Skeletal muscle tissue (tissue), 4 donors: ENCODE data around the gene NFE2L3. TPM values are rescaled to one million over a fixed set of nuclear protein-coding genes. Genes with fewer than 3 reads are reported as not detected.
"Not testable (repeated sequence)": the region's sequence is repeated elsewhere in the genome, so short reads cannot be mapped to it uniquely, and the experiment has no call there.

Experiments used
- H3K27ac ChIP-seq: one replicate; pipeline ENCODE4 v1.7.0; 2013; ENCODE audit warnings: mild to moderate bottlenecking, low read depth, low read length, inconsistent platforms
- H3K27me3 ChIP-seq, 3 donors: one replicate each; pipeline ENCODE4 v1.7.0; 2013; ENCODE audit warnings: low read length in 3 of 3; ENCODE audit not compliant: control insufficient read depth in 3 of 3, insufficient read depth in 3 of 3
- H3K36me3 ChIP-seq, 3 donors: one replicate each; pipeline ENCODE4 v1.7.0; 2013; ENCODE audit warnings: low read length in 3 of 3; ENCODE audit not compliant: control insufficient read depth in 3 of 3, insufficient read depth in 3 of 3
- H3K4me1 ChIP-seq, 3 donors: one replicate each; pipeline ENCODE4 v1.7.0; 2013; ENCODE audit warnings: low read length in 3 of 3, mild to moderate bottlenecking in 3 of 3; ENCODE audit not compliant: control insufficient read depth in 3 of 3, insufficient read depth in 3 of 3
- H3K4me3 ChIP-seq, 3 donors: one replicate each; pipeline ENCODE4 v1.7.0; 2013; ENCODE audit warnings: low read length in 3 of 3
- H3K9ac ChIP-seq, 3 donors: one replicate each; pipeline ENCODE4 v1.7.0; 2013; ENCODE audit warnings: low read length in 3 of 3, mild to moderate bottlenecking in 3 of 3, moderate library complexity in 2 of 3, low read depth in 1 of 3
- H3K9me3 ChIP-seq, 3 donors: one replicate each; pipeline ENCODE4 v1.7.0; 2013; ENCODE audit warnings: low read length in 3 of 3; ENCODE audit not compliant: control insufficient read depth in 3 of 3
- total RNA-seq: library from RNA; depleted of rRNA; stranded (reverse); fragments of >200 nt; gene quantifications from one replicate; pipeline ENCODE4 v1.2.3, GENCODE V29; 2014
- donor health status: Osteomylitis.

The NFE2L3 gene
- total RNA-seq, 1 donor from 2014 or later = under 0.01 TPM

DNA sequence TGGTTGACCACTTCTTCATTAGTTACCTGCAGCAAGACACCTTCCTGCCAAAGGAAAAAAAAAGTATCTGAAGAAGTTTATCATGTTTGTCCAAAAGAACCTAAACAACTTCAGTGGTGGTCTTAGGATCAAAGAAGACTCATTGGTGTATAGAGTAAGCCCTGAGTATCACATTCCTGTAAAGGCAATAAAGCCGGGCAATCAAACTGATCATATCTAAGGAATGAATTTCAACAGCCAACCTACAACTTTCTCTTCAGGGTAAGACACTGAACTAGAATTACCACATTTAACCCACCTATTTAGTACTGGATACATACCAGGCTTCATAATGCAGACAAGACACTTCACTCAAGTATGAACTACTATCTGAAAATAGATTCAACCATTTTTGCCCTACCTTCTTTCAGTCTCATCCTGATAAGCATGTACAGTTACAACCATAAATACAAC, 38.4 kb downstream of the NFE2L3 start:
- H3K36me3 ChIP-seq = peaks cover 37 to 79% (median 73%) of the 10 kb centered on the region in 3 donors
- no peaks in the 10 kb centered on the region for H3K9me3 ChIP-seq
- no peak overlapping the region for H3K27ac ChIP-seq
- peaks cover 3 to 22% (median 11%) of the 10 kb centered on the region in 3 donors for H3K4me1 ChIP-seq
- no peak overlapping the region for H3K4me3 ChIP-seq
- H3K27me3 ChIP-seq = no peaks in the 10 kb centered on the region
- H3K9ac ChIP-seq = no peak overlapping the region

GRCh38 chr7:26191233-26191973, 39.4 kb downstream of the NFE2L3 start:
- Histone ChIP-seq H3K9ac (no peak overlapping the region), H3K36me3 (peaks cover 43 to 86% (median 82%) of the 10 kb centered on the region in 3 donors), H3K9me3 (no peaks in the 10 kb centered on the region), H3K4me3 (no peak overlapping the region), H3K27ac (no peak overlapping the region), H3K4me1 (peaks cover 6 to 31% (median 19%) of the 10 kb centered on the region in 3 donors), H3K27me3 (no peaks in the 10 kb centered on the region)

- Histone ChIP-seq H3K9me3 (no peaks in the 10 kb centered on the region), H3K4me1 (peaks cover 12 to 37% (median 25%) of the 10 kb centered on the region in 3 donors), H3K9ac (no peak overlapping the region), H3K36me3 (peaks cover 44 to 91% (median 88%) of the 10 kb centered on the region in 3 donors), H3K27me3 (no peaks in the 10 kb centered on the region), H3K27ac (no peak overlapping the region), H3K4me3 (no peak overlapping the region)
Measured at GRCh38 chr7:26191974-26192479, 40.0 kb downstream of the NFE2L3 start.

DNA sequence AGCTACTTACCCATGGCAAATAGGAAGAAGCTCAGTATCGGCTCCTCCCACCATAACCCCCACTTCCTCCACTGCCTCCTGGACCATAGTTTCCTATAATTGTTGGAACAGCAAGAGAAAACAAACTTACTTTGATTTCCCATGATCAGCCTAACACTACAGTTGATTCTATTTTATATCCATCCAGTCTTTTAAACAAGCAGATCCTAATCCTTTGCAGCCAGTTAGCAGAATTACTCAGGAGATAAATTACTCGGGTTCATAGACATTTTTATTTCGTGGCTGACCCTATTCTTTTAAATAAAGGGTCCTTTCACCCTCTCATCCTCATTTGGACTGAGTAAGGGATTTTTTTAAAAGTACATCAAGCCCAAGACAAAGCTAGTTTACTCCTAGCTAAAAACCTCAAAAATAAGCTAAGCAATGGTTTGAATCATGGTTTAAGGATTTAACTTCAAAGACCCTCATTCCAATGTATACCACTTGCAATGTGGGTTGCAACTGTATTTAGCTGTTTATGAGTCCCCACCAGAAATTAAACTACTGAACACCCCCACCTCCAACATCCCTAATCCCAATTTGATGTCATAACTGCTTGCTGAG, 40.6 kb downstream of the NFE2L3 start:
- H3K9me3 ChIP-seq = no peaks in the 10 kb centered on the region
- H3K36me3 ChIP-seq = peaks cover 48 to 93% (median 93%) of the 10 kb centered on the region in 3 donors
- H3K4me3 ChIP-seq = no peak overlapping the region
- H3K4me1 ChIP-seq = peaks cover 18 to 43% (median 31%) of the 10 kb centered on the region in 3 donors
- no peaks in the 10 kb centered on the region for H3K27me3 ChIP-seq
- H3K27ac ChIP-seq = no peak overlapping the region
- H3K9ac ChIP-seq = no peak overlapping the region

GRCh38 chr7:26193432-26194207, 41.6 kb downstream of the NFE2L3 start:
- no peaks in the 10 kb centered on the region for H3K27me3 ChIP-seq
- H3K27ac ChIP-seq = no peak overlapping the region
- H3K9ac ChIP-seq = no peak overlapping the region
- no peaks in the 10 kb centered on the region for H3K9me3 ChIP-seq
- H3K4me1 ChIP-seq = peaks cover 20 to 44% (median 33%) of the 10 kb centered on the region in 3 donors
- H3K36me3 ChIP-seq = peaks cover 48 to 83% (median 82%) of the 10 kb centered on the region in 3 donors
- no peak overlapping the region for H3K4me3 ChIP-seq

DNA sequence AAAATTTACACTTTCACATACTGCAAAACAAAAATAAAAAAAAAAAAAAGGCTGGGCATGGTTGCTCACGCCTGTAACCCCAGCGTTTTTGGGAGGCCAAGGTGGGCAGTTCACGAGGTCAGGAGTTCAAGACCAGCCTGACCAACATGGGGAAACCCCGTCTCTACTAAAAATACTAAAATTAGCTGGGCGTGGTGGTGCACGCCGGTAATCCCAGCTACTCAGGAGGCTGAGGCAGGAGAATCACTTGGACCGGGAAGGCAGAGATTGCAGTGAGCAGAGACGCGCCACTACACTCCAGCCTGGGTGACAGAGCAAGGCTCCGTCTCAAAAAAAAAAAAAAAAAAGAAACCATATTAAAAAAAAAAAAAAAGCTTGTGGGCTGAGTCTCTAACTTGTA, 42.8 kb downstream of the NFE2L3 start:
- H3K9ac ChIP-seq, H3K27ac ChIP-seq, H3K9me3 ChIP-seq, H3K4me3 ChIP-seq, H3K27me3 ChIP-seq: not testable (repeated sequence)
- Histone ChIP-seq H3K36me3 (peaks cover 42 to 77% (median 73%) of the 10 kb centered on the region in 3 donors), H3K4me1 (peaks cover 20 to 44% (median 33%) of the 10 kb centered on the region in 3 donors)

DNA sequence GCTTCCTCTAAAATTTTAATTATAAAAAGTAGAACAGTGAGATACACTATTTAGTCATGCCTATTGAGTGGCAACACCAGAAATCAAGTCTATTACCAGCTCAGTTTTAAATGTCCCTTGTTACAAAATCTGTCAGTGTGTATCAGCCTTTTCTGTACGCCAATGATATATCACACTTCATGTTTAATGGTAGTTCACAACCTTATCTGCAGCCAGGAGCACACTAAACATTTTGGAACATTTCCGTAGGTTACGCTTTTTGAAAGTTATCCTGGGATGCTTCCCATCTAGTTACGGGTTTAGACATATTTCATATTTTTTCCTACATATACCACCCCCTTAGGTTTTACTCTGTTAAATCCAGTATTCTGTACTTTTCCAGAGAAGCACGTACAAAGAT, 43.2 kb downstream of the NFE2L3 start:
- Histone ChIP-seq H3K36me3 (peaks cover 42 to 74% (median 70%) of the 10 kb centered on the region in 3 donors), H3K27me3 (no peaks in the 10 kb centered on the region), H3K9me3 (no peaks in the 10 kb centered on the region), H3K4me3 (no peak overlapping the region), H3K9ac (no peak overlapping the region), H3K4me1 (peaks cover 20 to 44% (median 33%) of the 10 kb centered on the region in 3 donors), H3K27ac (no peak overlapping the region)

DNA sequence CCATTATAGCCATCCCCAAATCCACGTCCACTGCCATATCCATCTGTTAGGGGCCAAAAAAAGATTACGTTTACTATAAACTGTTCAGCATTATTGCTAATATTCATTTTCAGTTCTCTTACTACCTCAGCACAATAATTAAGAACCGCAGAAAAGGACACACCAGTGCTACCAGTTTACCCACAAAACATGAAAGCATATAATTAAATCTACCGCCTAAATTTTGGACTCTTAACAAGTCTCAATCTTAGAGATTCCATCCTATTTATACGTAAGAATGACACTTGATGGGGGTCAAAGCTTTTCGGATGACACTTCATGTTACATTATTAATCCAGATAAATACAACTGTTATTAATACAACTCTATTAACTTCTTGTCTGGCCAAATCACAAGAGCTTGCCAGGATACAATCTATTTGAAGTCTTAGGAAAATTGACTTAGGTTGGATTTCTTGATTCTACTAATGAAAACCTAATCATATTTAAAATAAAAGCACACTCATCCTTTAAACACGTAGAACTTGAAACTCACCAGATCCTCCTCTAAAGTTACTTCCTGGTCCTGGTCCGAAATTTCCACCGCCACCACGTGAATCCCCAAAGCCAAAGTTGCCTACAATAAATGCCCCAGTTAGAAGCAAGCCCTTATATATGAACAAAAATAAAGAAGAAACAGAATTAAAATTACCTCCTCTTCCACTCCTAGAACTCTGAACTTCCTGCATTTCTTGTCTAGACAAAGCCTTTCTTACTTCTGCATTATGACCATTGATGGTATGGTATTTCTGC, 44.1 kb downstream of the NFE2L3 start:
- H3K4me3 ChIP-seq = peak overlapping the region in 1 of 3 donors; percentile 100
- no peaks in the 10 kb centered on the region for H3K27me3 ChIP-seq
- no peak overlapping the region for H3K9ac ChIP-seq
- no peak overlapping the region for H3K27ac ChIP-seq
- H3K4me1 ChIP-seq = peaks cover 20 to 44% (median 33%) of the 10 kb centered on the region in 3 donors
- H3K36me3 ChIP-seq = peaks cover 39 to 66% (median 61%) of the 10 kb centered on the region in 3 donors
- no peaks in the 10 kb centered on the region for H3K9me3 ChIP-seq
